HG02973 (cell line): ENCODE results near the gene RNF212.

Experiments
- ATAC-seq: cut with Tn5 transposase; IDR thresholded peaks from one replicate; pipeline ENCODE4 v1.9.1; 2021; ENCODE audit warnings: moderate library complexity; ENCODE audit not compliant: unreplicated experiment

The RNF212 gene

GRCh38 chr4:1022051-1022738, 91.2 kb downstream of the RNF212 start:
- ATAC-seq: no peak
